Fibroblast of lung (primary cell): ENCODE measurements around the gene MAP1LC3A. TPM values are rescaled to one million over a fixed set of nuclear protein-coding genes. Genes with fewer than 3 reads are reported as not detected.

Experiments
- DNase-seq, 2 donors: peaks; one replicate each; pipeline versions ENCODE4 v3.0.0 to v3.0.0-alpha.2; 2010; ENCODE audit warnings: low read depth in 2 of 2
- H2AFZ ChIP-seq: 2 replicates; pipeline ENCODE4 v1.5.1; 2012; ENCODE audit warnings: low read length, control low read depth, inconsistent platforms
- H3K27ac ChIP-seq: 2 replicates; pipeline ENCODE4 v1.5.1; 2011; ENCODE audit warnings: low read length, control low read depth; ENCODE audit not compliant: insufficient read depth
- H3K27me3 ChIP-seq: 2 replicates; pipeline ENCODE4 v1.5.1; 2011; ENCODE audit warnings: mild to moderate bottlenecking, low read length; ENCODE audit not compliant: control insufficient read depth, insufficient read depth
- H3K36me3 ChIP-seq: 2 replicates; pipeline ENCODE4 v1.5.1; 2011; ENCODE audit warnings: low read length; ENCODE audit not compliant: control insufficient read depth, insufficient read depth
- H3K4me1 ChIP-seq: 2 replicates; pipeline ENCODE4 v1.5.1; 2011; ENCODE audit warnings: low read length; ENCODE audit not compliant: control insufficient read depth, insufficient read depth; ENCODE audit errors: extremely low read depth
- H3K4me2 ChIP-seq: 2 replicates; pipeline ENCODE4 v1.5.1; 2011; ENCODE audit warnings: low read length, control low read depth; ENCODE audit not compliant: insufficient read depth; ENCODE audit errors: extremely low read depth
- H3K4me3 ChIP-seq, 4 experiments: fragments of 200-600 bp in 1 of 4; sonication (generic) in 1 of 4; replicated peaks in 1 of 4; 2 replicates each; pipeline ENCODE4 v1.5.1; 2011 to 2016; ENCODE audit warnings: low read length in 4 of 4, low read depth in 3 of 4, mild to moderate bottlenecking in 3 of 4, control low read depth in 2 of 4, inconsistent platforms in 1 of 4, mixed read lengths in 1 of 4; ENCODE audit not compliant: insufficient read depth in 1 of 4; ENCODE audit errors: control extremely low read depth in 1 of 4
- H3K79me2 ChIP-seq: 2 replicates; pipeline ENCODE4 v1.5.1; 2012; ENCODE audit warnings: mild to moderate bottlenecking, low read length, inconsistent platforms; ENCODE audit not compliant: control insufficient read depth, insufficient read depth
- H3K9ac ChIP-seq: 2 replicates; pipeline ENCODE4 v1.5.1; 2011; ENCODE audit warnings: mild to moderate bottlenecking, low read length, control low read depth; ENCODE audit not compliant: insufficient read depth
- H3K9me3 ChIP-seq: 2 replicates; pipeline ENCODE4 v1.5.1; 2012; ENCODE audit warnings: low read depth, low read length; ENCODE audit not compliant: control insufficient read depth, insufficient read depth
- H4K20me1 ChIP-seq: 2 replicates; pipeline ENCODE4 v1.5.1; 2011; ENCODE audit warnings: low read length; ENCODE audit not compliant: control insufficient read depth, insufficient read depth; ENCODE audit errors: extremely low read depth
- EZH2 ChIP-seq: IDR thresholded peaks from 2 replicates; pipeline ENCODE4 v1.5.1; 2012; ENCODE audit warnings: low read length, control low read depth, mild to moderate bottlenecking; ENCODE audit errors: missing control alignments
- polyA plus RNA-seq, 2 donors: library from polyadenylated mRNA; depleted of rRNA in 1 of 2; stranded (reverse) in 1 of 2; unstranded in 1 of 2; fragments of >200 nt; gene quantifications; 2 replicates each; pipeline ENCODE4 v1.2.1, GENCODE V29; 2011 to 2012; ENCODE audit warnings: missing spikeins in 1 of 2
- total RNA-seq: library from RNA; depleted of rRNA; stranded (reverse); fragments of >200 nt; gene quantifications from 2 replicates; pipeline ENCODE4 v1.2.1, GENCODE V29; 2014
- TF ChIP-seq, protein P1 (sequence below), 2 donors: IDR thresholded peaks in 1 of 2; conservative IDR thresholded peaks in 1 of 2; 1 replicate in 1 of 2; 2 replicates in 1 of 2; pipeline ENCODE4 v1.5.1; 2011 to 2012; ENCODE audit warnings: low read length in 2 of 2, control low read depth in 1 of 2, inconsistent platforms in 1 of 2, low read depth in 1 of 2, mild to moderate bottlenecking in 1 of 2

MAP1LC3A gene
- total and polyA plus RNA-seq, 2 donors (not counting 1 experiment from before 2014, with no cell fraction given): 19.3 to 30.4 TPM

DNA sequence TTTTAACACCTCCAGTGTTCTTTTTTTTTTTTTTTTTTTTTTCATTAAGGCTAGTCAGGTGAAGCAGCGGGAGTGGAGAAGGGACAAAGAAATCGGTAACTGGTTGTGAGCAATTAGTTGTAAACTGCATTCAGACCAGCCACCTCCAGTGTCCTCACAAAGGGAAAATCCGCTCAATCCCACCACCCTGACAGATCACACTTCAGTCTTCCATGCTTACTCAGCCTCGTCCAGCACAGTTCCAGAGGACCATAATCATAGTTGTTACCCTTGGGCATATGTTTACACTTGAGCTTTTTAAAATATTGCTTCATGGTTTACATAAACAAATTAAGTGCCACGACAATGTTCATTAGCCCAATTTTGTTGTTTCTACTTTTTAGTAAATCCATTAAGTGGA is 32.1 kb upstream of the MAP1LC3A start:
- no peaks in the 10 kb centered on the region for H4K20me1 ChIP-seq
- H3K4me2 ChIP-seq: peak overlapping the region; percentile 39
- peak overlapping the region in 1 of 4 experiments; percentile 18 for H3K4me3 ChIP-seq
- DNase-seq: peak; percentile 15 to 17
- TF ChIP-seq EZH2: no peak
- TF ChIP-seq, protein P1, sequence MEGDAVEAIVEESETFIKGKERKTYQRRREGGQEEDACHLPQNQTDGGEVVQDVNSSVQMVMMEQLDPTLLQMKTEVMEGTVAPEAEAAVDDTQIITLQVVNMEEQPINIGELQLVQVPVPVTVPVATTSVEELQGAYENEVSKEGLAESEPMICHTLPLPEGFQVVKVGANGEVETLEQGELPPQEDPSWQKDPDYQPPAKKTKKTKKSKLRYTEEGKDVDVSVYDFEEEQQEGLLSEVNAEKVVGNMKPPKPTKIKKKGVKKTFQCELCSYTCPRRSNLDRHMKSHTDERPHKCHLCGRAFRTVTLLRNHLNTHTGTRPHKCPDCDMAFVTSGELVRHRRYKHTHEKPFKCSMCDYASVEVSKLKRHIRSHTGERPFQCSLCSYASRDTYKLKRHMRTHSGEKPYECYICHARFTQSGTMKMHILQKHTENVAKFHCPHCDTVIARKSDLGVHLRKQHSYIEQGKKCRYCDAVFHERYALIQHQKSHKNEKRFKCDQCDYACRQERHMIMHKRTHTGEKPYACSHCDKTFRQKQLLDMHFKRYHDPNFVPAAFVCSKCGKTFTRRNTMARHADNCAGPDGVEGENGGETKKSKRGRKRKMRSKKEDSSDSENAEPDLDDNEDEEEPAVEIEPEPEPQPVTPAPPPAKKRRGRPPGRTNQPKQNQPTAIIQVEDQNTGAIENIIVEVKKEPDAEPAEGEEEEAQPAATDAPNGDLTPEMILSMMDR (conservative IDR thresholded peaks at IDR 0.05 in 1 of 2, IDR thresholded peaks at IDR 0.05 in 1 of 2; ENCODE audit: low read depth in 1 of 2, low read length in 2 of 2): no peak
- no peak overlapping the region for H2AFZ ChIP-seq
- peaks cover 45% of the 10 kb centered on the region for H3K79me2 ChIP-seq
- no peak overlapping the region for H3K9ac ChIP-seq
- peaks cover 15% of the 10 kb centered on the region for H3K36me3 ChIP-seq
- H3K4me1 ChIP-seq: peaks cover 40% of the 10 kb centered on the region
- H3K27me3 ChIP-seq: no peaks in the 10 kb centered on the region
- H3K9me3 ChIP-seq: no peaks in the 10 kb centered on the region
- peak overlapping the region; percentile 39 for H3K27ac ChIP-seq

DNA sequence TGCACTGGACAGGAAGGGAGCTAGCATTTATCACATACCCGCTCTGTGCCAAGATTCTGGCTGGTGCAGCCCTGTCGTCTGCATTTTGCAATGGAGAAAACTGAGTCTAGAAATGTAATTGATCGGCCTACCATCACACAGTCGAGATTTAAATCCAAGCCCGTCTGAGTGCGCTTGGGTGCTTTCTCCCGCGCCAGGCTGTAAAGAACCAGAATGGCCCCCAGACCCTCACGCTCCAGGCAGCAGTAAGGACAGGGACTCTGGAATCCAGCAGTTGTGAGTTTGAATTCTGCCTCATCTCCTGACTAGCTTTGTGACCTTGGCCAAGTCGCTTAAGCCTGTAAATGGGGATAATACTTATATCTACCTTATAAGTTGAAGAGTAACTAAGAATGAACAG is 31.5 kb upstream of the MAP1LC3A start:
- no peak overlapping the region for H3K9ac ChIP-seq

DNA sequence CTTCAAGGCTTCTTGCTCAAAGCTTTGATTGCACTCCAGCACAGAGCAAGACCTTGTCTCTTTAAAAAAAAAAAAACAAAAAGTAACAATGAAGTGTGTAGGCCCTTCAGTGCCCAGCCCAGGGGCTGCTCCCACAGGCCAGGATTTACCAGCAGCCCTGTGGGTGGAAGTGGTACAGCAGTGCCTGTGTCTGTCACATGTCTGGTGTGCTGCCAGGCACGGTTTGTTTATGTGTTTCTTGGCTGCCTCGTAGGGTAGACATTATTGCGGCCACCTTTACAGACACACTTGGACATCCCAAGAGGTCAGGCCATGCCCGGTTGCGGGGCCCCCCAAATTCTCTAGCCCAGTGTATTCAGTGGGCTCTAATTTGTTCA is 29.6 kb upstream of the MAP1LC3A start:
- Histone ChIP-seq H3K4me1 (peaks cover 23% of the 10 kb centered on the region), H3K9ac (no peak overlapping the region), H3K27me3 (no peaks in the 10 kb centered on the region), H3K9me3 (no peaks in the 10 kb centered on the region), H3K27ac (no peak overlapping the region), H3K4me2 (no peak overlapping the region), H2AFZ (no peak overlapping the region), H3K36me3 (peaks cover 24% of the 10 kb centered on the region), H3K4me3 (no peak overlapping the region), H4K20me1 (no peaks in the 10 kb centered on the region), H3K79me2 (peaks cover 40% of the 10 kb centered on the region)
- TF ChIP-seq, protein P1 (conservative IDR thresholded peaks at IDR 0.05 in 1 of 2, IDR thresholded peaks at IDR 0.05 in 1 of 2; ENCODE audit: low read depth in 1 of 2, low read length in 2 of 2): no peak
- TF ChIP-seq EZH2: no peak
- peak in 1 of 2 donors; percentile 39 for DNase-seq

More for the DNA sequence above, 31.5 kb upstream of the MAP1LC3A start:
- Histone ChIP-seq H3K4me2 (peak overlapping the region; percentile 39), H4K20me1 (no peaks in the 10 kb centered on the region), H3K79me2 (peaks cover 42% of the 10 kb centered on the region), H3K27ac (peak overlapping the region; percentile 39), H3K4me3 (no peak overlapping the region), H3K4me1 (peaks cover 38% of the 10 kb centered on the region), H2AFZ (no peak overlapping the region), H3K27me3 (no peaks in the 10 kb centered on the region), H3K36me3 (peaks cover 17% of the 10 kb centered on the region), H3K9me3 (no peaks in the 10 kb centered on the region)
- TF ChIP-seq EZH2: no peak
- TF ChIP-seq, protein P1 (conservative IDR thresholded peaks at IDR 0.05 in 1 of 2, IDR thresholded peaks at IDR 0.05 in 1 of 2; ENCODE audit: low read depth in 1 of 2, low read length in 2 of 2): no peak
- DNase-seq: no peak
